DOHH2 (cell line): ENCODE results near the gene TSNAX.

Source experiments
- H3F3A ChIP-seq: fragments of 200-600 bp; sonication (generic), shearing (Covaris generic); 2 replicates; pipeline ENCODE4 v1.6.0; 2016; ENCODE audit warnings: antibody characterized with exemption, mild to moderate bottlenecking; ENCODE audit not compliant: control insufficient read depth, insufficient read depth
- H3K27ac ChIP-seq: fragments of 200-600 bp; sonication (generic); 2 replicates; pipeline ENCODE4 v1.5.1; 2014; ENCODE audit warnings: low read depth, mild to moderate bottlenecking, low read length, moderate library complexity
- H3K27me3 ChIP-seq: fragments of 200-600 bp; sonication (generic); 2 replicates; pipeline ENCODE4 v1.6.1; 2014; ENCODE audit warnings: mild to moderate bottlenecking, low read length, mixed read lengths; ENCODE audit not compliant: control insufficient read depth
- H3K36me3 ChIP-seq: fragments of 200-600 bp; sonication (generic); 2 replicates; pipeline ENCODE4 v1.6.1; 2014; ENCODE audit warnings: mild to moderate bottlenecking, low read length, moderate library complexity, mixed read lengths; ENCODE audit not compliant: control insufficient read depth
- H3K4me1 ChIP-seq: fragments of 200-600 bp; sonication (generic); 2 replicates; pipeline ENCODE4 v1.6.1; 2014; ENCODE audit warnings: mild to moderate bottlenecking, low read length, mixed read lengths; ENCODE audit not compliant: control insufficient read depth
- H3K4me2 ChIP-seq: fragments of 200-600 bp; sonication (generic); 2 replicates; pipeline ENCODE4 v1.6.0; 2014; ENCODE audit warnings: mild to moderate bottlenecking, low read length, moderate library complexity
- H3K4me3 ChIP-seq: fragments of 200-600 bp; sonication (generic); 2 replicates; pipeline ENCODE4 v1.5.1; 2014; ENCODE audit warnings: mild to moderate bottlenecking, low read length, mixed read lengths
- H3K79me2 ChIP-seq: fragments of 200-600 bp; sonication (generic); 2 replicates; pipeline ENCODE4 v1.6.1; 2014; ENCODE audit warnings: mild to moderate bottlenecking, low read length, mixed read lengths; ENCODE audit not compliant: control insufficient read depth
- H3K9me2 ChIP-seq: fragments of 200-600 bp; sonication (generic); replicated peaks from 2 replicates; pipeline ENCODE4 v1.6.1; 2014; ENCODE audit warnings: mild to moderate bottlenecking, low read length, mixed read lengths; ENCODE audit not compliant: control insufficient read depth
- H3K9me3 ChIP-seq: fragments of 200-600 bp; sonication (generic); 2 replicates; pipeline ENCODE4 v1.6.1; 2014; ENCODE audit warnings: antibody characterized with exemption, low read length, mixed read lengths; ENCODE audit not compliant: control insufficient read depth, insufficient read depth
- H4K20me1 ChIP-seq: fragments of 200-600 bp; sonication (generic); 2 replicates; pipeline ENCODE4 v1.6.0; 2014; ENCODE audit warnings: low read depth, mild to moderate bottlenecking, antibody characterized with exemption, low read length, moderate library complexity; ENCODE audit not compliant: control insufficient read depth, insufficient read depth
- CTCF ChIP-seq: fragments of 200-600 bp; sonication (generic); IDR thresholded peaks from one replicate; pipeline ENCODE4 v1.5.1; 2014; ENCODE audit warnings: antibody characterized with exemption, mild to moderate bottlenecking, low read depth, low read length; ENCODE audit not compliant: poor library complexity, severe bottlenecking
- EZH2phosphoT487 ChIP-seq: fragments of 200-600 bp; sonication (generic); IDR thresholded peaks from 2 replicates; pipeline ENCODE4 v1.6.1; 2017; ENCODE audit warnings: borderline replicate concordance, mild to moderate bottlenecking, antibody characterized with exemption, low read length, moderate library complexity, mixed read lengths

TSNAX gene

GRCh38 chr1:231557898-231558707 is 29.6 kb downstream of the TSNAX start:
- no peak overlapping the region for H3K4me2 ChIP-seq
- H3F3A ChIP-seq, result no peaks in the 10 kb centered on the region
- no peak overlapping the region for H3K4me3 ChIP-seq
- H4K20me1 ChIP-seq, result no peaks in the 10 kb centered on the region
- H3K9me3 ChIP-seq, result no peaks in the 10 kb centered on the region
- H3K4me1 ChIP-seq, result no peaks in the 10 kb centered on the region
- no peaks in the 10 kb centered on the region for H3K9me2 ChIP-seq
- H3K27me3 ChIP-seq, result no peaks in the 10 kb centered on the region
- no peak overlapping the region for H3K27ac ChIP-seq
- H3K79me2 ChIP-seq, result 0 out of 2 replicates have a peak, but pooled peaks cover 6% of the 10 kb centered on the region
- TF ChIP-seq EZH2phosphoT487 (no peak), CTCF (no peak)
- peaks cover 14% of the 10 kb centered on the region for H3K36me3 ChIP-seq

GRCh38 chr1:231558708-231559185 is 30.3 kb downstream of the TSNAX start:
- Histone ChIP-seq H3K9me2 (no peaks in the 10 kb centered on the region), H3K4me1 (no peaks in the 10 kb centered on the region), H3K4me3 (no peak overlapping the region), H3K27me3 (no peaks in the 10 kb centered on the region), H3K79me2 (0 out of 2 replicates have a peak, but pooled peaks cover 6% of the 10 kb centered on the region), H3F3A (no peaks in the 10 kb centered on the region), H3K9me3 (no peaks in the 10 kb centered on the region), H3K36me3 (peaks cover 17% of the 10 kb centered on the region), H3K4me2 (no peak overlapping the region), H4K20me1 (no peaks in the 10 kb centered on the region), H3K27ac (no peak overlapping the region)
- no peak for TF ChIP-seq EZH2phosphoT487
- no peak for TF ChIP-seq CTCF

GRCh38 chr1:231561647-231562383 is 33.3 kb downstream of the TSNAX start:
- no peaks in the 10 kb centered on the region for H3K9me2 ChIP-seq
- 0 out of 2 replicates have a peak, but pooled peaks cover 3% of the 10 kb centered on the region for H3K79me2 ChIP-seq
- no peak overlapping the region for H3K4me2 ChIP-seq

More at GRCh38 chr1:231561647-231562383, 33.3 kb downstream of the TSNAX start:
- peaks cover 32% of the 10 kb centered on the region for H3K36me3 ChIP-seq
- H3K27ac ChIP-seq, result no peak overlapping the region
- H3K9me3 ChIP-seq, result no peaks in the 10 kb centered on the region
- H3F3A ChIP-seq, result no peaks in the 10 kb centered on the region
- no peaks in the 10 kb centered on the region for H4K20me1 ChIP-seq
- no peaks in the 10 kb centered on the region for H3K27me3 ChIP-seq
- TF ChIP-seq EZH2phosphoT487 (no peak), CTCF (no peak)
- H3K4me3 ChIP-seq, result no peak overlapping the region
- no peaks in the 10 kb centered on the region for H3K4me1 ChIP-seq
